ENCODE data around the gene FXYD2.

FXYD2 gene

GRCh38 chr11:117869604-117870003 lies 45.1 kb upstream of the FXYD2 start:
- H3K9ac ChIP-seq (ENCODE audit: low read depth, low read length, poor library complexity): no peak overlapping the region
- H3K4me2 ChIP-seq (ENCODE audit: insufficient read depth, low read length, poor library complexity, severe bottlenecking): no peak overlapping the region
- peak overlapping the region; percentile 12 for H3K18ac ChIP-seq (ENCODE audit: low read length)
- no peak overlapping the region for H2BK12ac ChIP-seq (ENCODE audit: low read length)
- no peaks in the 10 kb centered on the region for H3K27me3 ChIP-seq (ENCODE audit: control insufficient read depth in 3 of 3, insufficient read depth in 3 of 3, low read depth in 1 of 3, low read length in 3 of 3)
- H3K27ac ChIP-seq (replicated peaks; ENCODE audit: low read length): no peak overlapping the region
- H4K8ac ChIP-seq (ENCODE audit: low read depth, low read length): no peak overlapping the region
- H3K79me1 ChIP-seq (ENCODE audit: low read depth, low read length): peaks cover 21% of the 10 kb centered on the region
- no peak overlapping the region for H3K14ac ChIP-seq (ENCODE audit: low read length)
- no peak overlapping the region for H2BK5ac ChIP-seq (ENCODE audit: low read length)
- no peak overlapping the region for H2AFZ ChIP-seq (ENCODE audit: low read length)
- no CpG with 5 or more reads among the region's 4 CpGs for WGBS, 2 donors (ENCODE audit: extremely low coverage in 2 of 2, insufficient read length in 2 of 2, insufficient replicate concordance in 1 of 2)
- H3K4ac ChIP-seq (ENCODE audit: low read length): no peak overlapping the region
- no peak overlapping the region for H2AK5ac ChIP-seq (ENCODE audit: low read depth, low read length)
- H2BK15ac ChIP-seq (ENCODE audit: low read length): no peak overlapping the region
- DNase-seq (ENCODE audit: low spot score): no peak
- H4K91ac ChIP-seq (ENCODE audit: low read depth, low read length, poor library complexity): no peak overlapping the region
- H2BK120ac ChIP-seq (ENCODE audit: low read depth, low read length): no peak overlapping the region
- peaks cover 4 to 12% of the 10 kb centered on the region in 2 donors for H3K36me3 ChIP-seq (replicated peaks in 1 of 2; ENCODE audit: control insufficient read depth in 2 of 2, insufficient read depth in 2 of 2, low read length in 2 of 2)
- H3K23ac ChIP-seq (ENCODE audit: low read depth, low read length, poor library complexity): no peak overlapping the region
- H3K4me1 ChIP-seq (ENCODE audit: control insufficient read depth in 2 of 2, insufficient read depth in 1 of 2, low read depth in 1 of 2, low read length in 2 of 2): peaks cover 13 to 24% of the 10 kb centered on the region in 2 donors
- H3K9me3 ChIP-seq (replicated peaks in 1 of 2; ENCODE audit: control insufficient read depth in 2 of 2, insufficient read depth in 1 of 2, low read depth in 1 of 2, low read length in 2 of 2): no peaks in the 10 kb centered on the region
- no peak overlapping the region for H3K4me3 ChIP-seq (ENCODE audit: low read length in 2 of 2)

DNA sequence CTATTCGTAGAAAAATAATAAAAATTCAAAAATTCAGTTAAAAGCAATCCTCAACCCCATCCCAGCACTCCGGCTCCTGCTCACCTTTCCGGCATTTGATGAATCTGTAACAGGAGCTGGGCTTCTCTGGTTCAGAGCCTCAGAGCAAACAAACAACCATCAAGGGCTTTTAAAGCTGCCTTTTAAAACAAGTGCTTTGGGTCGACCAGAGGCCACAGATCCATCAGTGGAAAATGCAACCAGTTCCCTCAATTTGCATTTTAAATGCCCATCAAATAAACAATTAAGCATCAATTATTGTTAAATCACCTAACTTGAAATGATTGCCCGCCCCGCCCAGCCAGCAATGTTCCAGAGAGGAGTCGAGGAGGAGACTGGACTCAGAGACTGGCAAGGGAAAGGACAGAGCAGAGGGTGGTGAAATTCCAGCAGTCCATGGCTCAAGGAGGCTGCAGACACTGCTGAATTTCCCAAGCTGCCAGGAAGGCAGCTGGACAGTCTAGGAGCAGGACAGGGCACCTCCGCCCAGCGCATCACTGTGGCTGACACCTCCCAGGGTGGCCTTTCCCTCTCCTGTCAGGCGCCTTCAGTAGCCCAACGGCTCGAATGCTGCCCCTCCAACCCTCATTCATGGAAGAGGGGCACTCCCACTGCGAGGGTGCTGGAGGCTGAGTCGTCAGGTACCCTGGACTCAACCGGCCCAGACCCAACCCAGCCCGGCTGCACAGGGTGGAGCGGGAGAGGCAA lies 44.4 kb upstream of the FXYD2 start:
- no CpG with 5 or more reads among the region's 17 CpGs for WGBS, 2 donors (ENCODE audit: extremely low coverage in 2 of 2, insufficient read length in 2 of 2, insufficient replicate concordance in 1 of 2)

DNA sequence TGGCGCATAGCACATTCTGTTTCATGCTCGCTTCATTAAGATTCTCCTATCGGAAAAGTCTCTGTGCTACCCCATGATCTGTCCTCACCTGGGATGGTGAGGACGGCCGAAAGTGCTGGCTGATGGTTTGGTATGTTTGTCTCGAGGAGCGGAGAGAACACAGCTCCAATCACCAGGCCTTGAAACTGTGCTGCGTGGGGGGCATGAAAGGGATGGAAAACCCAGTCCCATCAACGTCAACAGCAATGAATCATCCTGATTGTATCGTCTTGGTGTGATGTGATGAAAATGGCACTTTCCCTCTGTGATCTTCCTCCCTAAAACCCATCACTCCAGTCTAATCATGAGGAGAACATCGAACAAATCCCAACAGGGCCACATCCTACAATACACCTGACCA lies 43.5 kb upstream of the FXYD2 start:
- DNase-seq (ENCODE audit: low spot score): no peak

More for the DNA sequence above, 44.4 kb upstream of the FXYD2 start:
- Histone ChIP-seq H3K14ac (ENCODE audit: low read length) (no peak overlapping the region), H3K4me2 (ENCODE audit: insufficient read depth, low read length, poor library complexity, severe bottlenecking) (no peak overlapping the region), H3K4ac (ENCODE audit: low read length) (no peak overlapping the region), H2BK5ac (ENCODE audit: low read length) (no peak overlapping the region), H2BK12ac (ENCODE audit: low read length) (no peak overlapping the region), H2AK5ac (ENCODE audit: low read depth, low read length) (peak overlapping the region; percentile 50), H3K27ac (replicated peaks; ENCODE audit: low read length) (no peak overlapping the region), H3K27me3 (ENCODE audit: control insufficient read depth in 3 of 3, insufficient read depth in 3 of 3, low read depth in 1 of 3, low read length in 3 of 3) (no peaks in the 10 kb centered on the region), H2BK120ac (ENCODE audit: low read depth, low read length) (no peak overlapping the region), H3K9me3 (replicated peaks in 1 of 2; ENCODE audit: control insufficient read depth in 2 of 2, insufficient read depth in 1 of 2, low read depth in 1 of 2, low read length in 2 of 2) (no peaks in the 10 kb centered on the region), H3K4me3 (ENCODE audit: low read length in 2 of 2) (no peak overlapping the region), H3K79me1 (ENCODE audit: low read depth, low read length) (peaks cover 21% of the 10 kb centered on the region), H2BK15ac (ENCODE audit: low read length) (no peak overlapping the region), H3K23ac (ENCODE audit: low read depth, low read length, poor library complexity) (no peak overlapping the region), H4K8ac (ENCODE audit: low read depth, low read length) (no peak overlapping the region), H3K18ac (ENCODE audit: low read length) (peak overlapping the region; percentile 83), H2AFZ (ENCODE audit: low read length) (no peak overlapping the region), H4K91ac (ENCODE audit: low read depth, low read length, poor library complexity) (no peak overlapping the region), H3K36me3 (replicated peaks in 1 of 2; ENCODE audit: control insufficient read depth in 2 of 2, insufficient read depth in 2 of 2, low read length in 2 of 2) (peaks cover 4 to 12% of the 10 kb centered on the region in 2 donors), H3K9ac (ENCODE audit: low read depth, low read length, poor library complexity) (no peak overlapping the region), H3K4me1 (ENCODE audit: control insufficient read depth in 2 of 2, insufficient read depth in 1 of 2, low read depth in 1 of 2, low read length in 2 of 2) (peaks cover 13 to 21% of the 10 kb centered on the region in 2 donors)
- DNase-seq (ENCODE audit: low spot score): no peak

DNA sequence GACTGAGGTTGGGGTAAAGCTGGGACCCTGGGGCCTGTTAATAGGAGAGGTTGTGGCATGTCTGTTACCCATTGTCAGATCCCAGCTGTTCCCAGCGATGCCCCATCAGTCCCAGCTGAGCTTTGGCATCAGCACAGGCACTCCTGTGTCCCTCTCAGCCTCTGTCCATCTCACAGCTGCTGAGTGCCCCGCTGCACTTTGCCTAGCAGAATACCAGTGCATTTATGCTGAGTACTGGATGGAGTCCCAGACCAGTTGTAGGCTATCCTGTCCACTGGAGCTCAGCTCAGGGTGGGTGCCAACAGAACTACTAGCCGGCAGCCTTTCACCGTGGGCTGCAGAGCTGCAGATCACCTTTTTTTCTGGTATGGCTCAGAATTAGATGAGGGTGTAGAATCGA lies 42.0 kb upstream of the FXYD2 start:
- no peak for DNase-seq (ENCODE audit: low spot score)
- Histone ChIP-seq H3K79me1 (ENCODE audit: low read depth, low read length) (peaks cover 27% of the 10 kb centered on the region), H3K36me3 (replicated peaks in 1 of 2; ENCODE audit: control insufficient read depth in 2 of 2, insufficient read depth in 2 of 2, low read length in 2 of 2) (peaks cover under 1 to 10% of the 10 kb centered on the region in 2 donors), H4K91ac (ENCODE audit: low read depth, low read length, poor library complexity) (no peak overlapping the region), H3K4me3 (ENCODE audit: low read length in 2 of 2) (no peak overlapping the region), H2BK120ac (ENCODE audit: low read depth, low read length) (no peak overlapping the region), H4K8ac (ENCODE audit: low read depth, low read length) (no peak overlapping the region), H3K4me1 (ENCODE audit: control insufficient read depth in 2 of 2, insufficient read depth in 1 of 2, low read depth in 1 of 2, low read length in 2 of 2) (peaks cover 20 to 31% of the 10 kb centered on the region in 2 donors), H3K4me2 (ENCODE audit: insufficient read depth, low read length, poor library complexity, severe bottlenecking) (no peak overlapping the region), H3K23ac (ENCODE audit: low read depth, low read length, poor library complexity) (no peak overlapping the region), H2BK15ac (ENCODE audit: low read length) (no peak overlapping the region), H3K9ac (ENCODE audit: low read depth, low read length, poor library complexity) (no peak overlapping the region), H3K27ac (replicated peaks; ENCODE audit: low read length) (no peak overlapping the region), H2BK5ac (ENCODE audit: low read length) (no peak overlapping the region), H3K14ac (ENCODE audit: low read length) (peak overlapping the region; percentile 50), H3K27me3 (ENCODE audit: control insufficient read depth in 3 of 3, insufficient read depth in 3 of 3, low read depth in 1 of 3, low read length in 3 of 3) (no peaks in the 10 kb centered on the region), H2AK5ac (ENCODE audit: low read depth, low read length) (no peak overlapping the region), H3K9me3 (replicated peaks in 1 of 2; ENCODE audit: control insufficient read depth in 2 of 2, insufficient read depth in 1 of 2, low read depth in 1 of 2, low read length in 2 of 2) (no peaks in the 10 kb centered on the region), H2BK12ac (ENCODE audit: low read length) (no peak overlapping the region), H3K18ac (ENCODE audit: low read length) (no peak overlapping the region), H3K4ac (ENCODE audit: low read length) (no peak overlapping the region), H2AFZ (ENCODE audit: low read length) (no peak overlapping the region)
- no CpG with 5 or more reads among the region's 5 CpGs for WGBS, 2 donors (ENCODE audit: extremely low coverage in 2 of 2, insufficient read length in 2 of 2, insufficient replicate concordance in 1 of 2)

More for the DNA sequence above, 43.5 kb upstream of the FXYD2 start:
- no peak overlapping the region for H2BK5ac ChIP-seq (ENCODE audit: low read length)
- H2AFZ ChIP-seq (ENCODE audit: low read length): no peak overlapping the region
- no peak overlapping the region for H2BK15ac ChIP-seq (ENCODE audit: low read length)
- no peaks in the 10 kb centered on the region for H3K27me3 ChIP-seq (ENCODE audit: control insufficient read depth in 3 of 3, insufficient read depth in 3 of 3, low read depth in 1 of 3, low read length in 3 of 3)
- H3K9me3 ChIP-seq (replicated peaks in 1 of 2; ENCODE audit: control insufficient read depth in 2 of 2, insufficient read depth in 1 of 2, low read depth in 1 of 2, low read length in 2 of 2): no peaks in the 10 kb centered on the region
- H3K14ac ChIP-seq (ENCODE audit: low read length): no peak overlapping the region
- peaks cover 21% of the 10 kb centered on the region for H3K79me1 ChIP-seq (ENCODE audit: low read depth, low read length)
- H4K8ac ChIP-seq (ENCODE audit: low read depth, low read length): no peak overlapping the region
- H2BK120ac ChIP-seq (ENCODE audit: low read depth, low read length): no peak overlapping the region
- H3K4me2 ChIP-seq (ENCODE audit: insufficient read depth, low read length, poor library complexity, severe bottlenecking): no peak overlapping the region
- no peak overlapping the region for H3K18ac ChIP-seq (ENCODE audit: low read length)
- H4K91ac ChIP-seq (ENCODE audit: low read depth, low read length, poor library complexity): no peak overlapping the region
- H2BK12ac ChIP-seq (ENCODE audit: low read length): no peak overlapping the region
- no CpG with 5 or more reads among the region's 11 CpGs for WGBS, 2 donors (ENCODE audit: extremely low coverage in 2 of 2, insufficient read length in 2 of 2, insufficient replicate concordance in 1 of 2)
- H3K4ac ChIP-seq (ENCODE audit: low read length): no peak overlapping the region
- no peak overlapping the region for H2AK5ac ChIP-seq (ENCODE audit: low read depth, low read length)
- H3K27ac ChIP-seq (replicated peaks; ENCODE audit: low read length): no peak overlapping the region
- H3K9ac ChIP-seq (ENCODE audit: low read depth, low read length, poor library complexity): no peak overlapping the region
- no peak overlapping the region for H3K23ac ChIP-seq (ENCODE audit: low read depth, low read length, poor library complexity)
- peaks cover 13 to 21% of the 10 kb centered on the region in 2 donors for H3K4me1 ChIP-seq (ENCODE audit: control insufficient read depth in 2 of 2, insufficient read depth in 1 of 2, low read depth in 1 of 2, low read length in 2 of 2)
- peaks cover 4 to 12% of the 10 kb centered on the region in 2 donors for H3K36me3 ChIP-seq (replicated peaks in 1 of 2; ENCODE audit: control insufficient read depth in 2 of 2, insufficient read depth in 2 of 2, low read length in 2 of 2)
- no peak overlapping the region for H3K4me3 ChIP-seq (ENCODE audit: low read length in 2 of 2)
